Measurements from ENCODE around the gene UNKL.
A peak's percentile ranks its signal among the peaks of the same experiment; 100 is the strongest.

UNKL gene

GRCh38 chr16:1375741-1376410, 38.6 kb downstream of the UNKL start:
- no peak for DNase-seq (ENCODE audit: low read depth in 2 of 2)

GRCh38 chr16:1375298-1375640, 39.2 kb downstream of the UNKL start:
- DNase-seq (ENCODE audit: low read depth in 2 of 2) = no peak

DNA sequence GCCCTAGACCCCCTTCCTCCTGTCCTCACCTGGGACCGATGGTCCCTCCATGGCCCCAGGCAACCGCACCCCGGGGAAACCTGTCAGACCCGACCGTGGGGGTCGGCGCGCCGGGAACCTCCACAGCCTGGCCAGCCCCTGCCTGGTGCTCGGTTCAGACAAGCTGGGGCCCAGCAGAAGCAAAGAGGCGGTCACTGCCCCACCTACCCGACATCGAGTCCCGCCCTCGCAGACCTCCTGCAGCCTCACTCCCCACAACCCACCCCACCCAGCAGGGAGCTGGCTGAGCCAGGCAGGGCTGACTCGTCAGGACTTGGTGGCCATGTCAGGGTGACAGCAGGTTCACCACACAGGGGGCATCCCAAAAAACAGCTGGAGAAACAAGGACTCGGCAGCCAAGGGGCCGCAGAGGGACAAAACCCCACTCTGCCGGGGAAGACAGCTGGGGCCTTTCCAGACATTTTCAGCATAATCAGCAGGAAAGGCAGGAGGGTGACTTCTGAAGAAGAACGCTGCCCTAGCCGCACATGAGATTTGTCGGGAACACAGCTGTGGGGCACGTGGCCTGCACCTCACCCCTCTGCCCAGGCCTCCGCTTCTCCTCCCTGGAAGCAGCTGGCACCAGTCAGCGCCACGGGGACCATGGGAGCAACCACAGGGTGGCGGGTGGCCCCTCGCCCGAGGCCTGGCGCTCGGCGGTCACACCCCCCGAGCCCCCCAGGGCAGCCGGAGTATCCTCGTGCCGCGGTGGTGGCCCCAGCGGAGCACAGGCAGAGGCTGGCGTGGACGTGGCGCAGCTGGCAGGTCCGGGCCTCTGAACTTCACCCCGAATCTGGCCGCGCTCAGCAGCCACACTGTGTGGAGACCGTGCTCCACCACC, 39.8 kb downstream of the UNKL start:
- DNase-seq (ENCODE audit: low read depth in 2 of 2) = no peak

- DNase-seq (ENCODE audit: low read depth in 2 of 2) = no peak
These were observed 42.1 kb downstream of the UNKL start for GRCh38 chr16:1372292-1372950.

DNA sequence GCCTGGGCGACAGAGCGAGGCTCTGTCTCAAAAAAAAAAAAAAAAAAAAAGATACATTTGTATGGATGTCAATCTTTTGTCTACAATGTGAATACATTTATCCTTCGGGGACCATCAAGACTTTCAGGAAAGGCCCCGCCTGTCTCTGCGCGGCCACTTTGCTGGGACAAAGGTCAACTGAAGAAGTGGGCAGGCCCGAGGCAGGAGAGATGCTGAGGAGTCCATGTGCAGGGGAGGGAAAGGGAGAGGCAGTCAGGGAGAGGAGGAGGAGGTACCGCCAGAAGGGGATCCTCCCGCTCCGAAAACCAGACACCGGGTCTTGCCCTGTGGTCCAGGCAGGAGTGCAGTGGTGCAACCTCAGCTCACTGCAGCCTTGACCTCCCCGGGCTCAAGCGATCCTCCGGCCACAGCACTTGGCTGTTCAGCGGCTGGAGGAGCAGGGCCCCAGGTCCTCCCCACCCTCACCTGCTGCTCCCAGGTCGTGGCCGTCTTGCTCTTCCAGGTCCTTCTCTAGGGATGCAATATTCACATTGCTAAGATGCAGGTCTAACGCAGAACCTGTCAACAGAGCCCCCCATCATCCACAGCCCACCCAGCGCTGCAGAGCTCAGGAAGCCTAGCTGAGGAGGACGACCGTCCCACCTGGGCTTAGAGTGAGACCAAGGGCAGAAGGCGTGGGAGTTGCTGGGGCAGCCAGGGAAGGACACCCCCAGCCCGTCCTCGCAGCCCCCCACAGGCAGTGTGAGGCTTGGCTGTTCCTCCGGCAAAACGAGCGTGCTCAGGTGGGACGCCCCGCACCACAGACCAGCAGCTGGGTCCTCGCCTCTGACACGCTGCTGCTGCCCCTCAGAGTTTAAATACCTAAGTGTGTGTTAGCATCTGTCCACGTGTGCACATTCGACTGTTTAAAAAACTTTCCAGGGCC, 43.2 kb downstream of the UNKL start:
- no peak for DNase-seq (ENCODE audit: low read depth in 2 of 2)

DNA sequence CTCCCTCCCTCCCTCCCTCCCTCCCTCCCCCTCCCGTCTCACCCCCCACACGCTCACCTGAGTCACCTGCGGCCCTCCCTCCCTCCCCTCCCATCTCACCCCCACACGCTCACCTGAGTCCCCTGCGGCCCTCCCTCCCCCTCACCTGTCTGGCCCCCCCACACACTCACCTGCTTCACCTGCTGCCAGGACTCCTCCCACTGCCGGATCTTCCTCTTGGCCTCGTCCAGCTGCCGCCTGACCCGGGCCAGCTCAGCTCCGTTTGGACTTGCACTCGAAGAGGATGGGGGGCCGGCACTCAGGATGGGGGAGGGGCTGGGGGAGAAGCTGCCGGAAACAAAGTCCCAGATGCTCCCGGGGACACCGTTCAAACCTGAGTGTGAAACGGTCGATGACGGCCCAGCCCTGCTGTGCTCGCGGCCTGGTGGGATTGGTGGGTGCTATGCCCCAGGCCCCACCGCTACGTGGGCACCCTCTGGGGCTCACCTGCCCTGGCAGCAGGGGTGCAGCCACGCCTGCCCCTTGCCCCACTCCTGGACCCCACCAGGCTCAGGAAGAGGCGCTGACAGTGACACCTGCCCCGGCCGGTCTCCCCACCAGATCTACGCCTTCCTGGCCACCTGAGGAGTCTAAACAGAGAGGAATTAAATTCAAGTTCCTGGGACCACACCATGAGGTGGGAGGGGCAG, 46.9 kb downstream of the UNKL start:
- no peak for DNase-seq (ENCODE audit: low read depth in 2 of 2)

GRCh38 chr16:1366712-1367299, 47.7 kb downstream of the UNKL start:
- no peak for DNase-seq (ENCODE audit: low read depth in 2 of 2)

- no peak for DNase-seq (ENCODE audit: low read depth in 2 of 2)
These were observed 48.3 kb downstream of the UNKL start for GRCh38 chr16:1366060-1366711.

GRCh38 chr16:1364510-1364909, 50.0 kb downstream of the UNKL start:
- no peak for DNase-seq (ENCODE audit: low read depth in 2 of 2)

- DNase-seq (ENCODE audit: low read depth in 2 of 2) = peak in 1 of 2 donors; percentile 43
These were observed 50.9 kb downstream of the UNKL start for GRCh38 chr16:1363501-1364041.

- no peak for DNase-seq (ENCODE audit: low read depth in 2 of 2)
These were observed 51.7 kb downstream of the UNKL start for GRCh38 chr16:1362807-1363206.

DNA sequence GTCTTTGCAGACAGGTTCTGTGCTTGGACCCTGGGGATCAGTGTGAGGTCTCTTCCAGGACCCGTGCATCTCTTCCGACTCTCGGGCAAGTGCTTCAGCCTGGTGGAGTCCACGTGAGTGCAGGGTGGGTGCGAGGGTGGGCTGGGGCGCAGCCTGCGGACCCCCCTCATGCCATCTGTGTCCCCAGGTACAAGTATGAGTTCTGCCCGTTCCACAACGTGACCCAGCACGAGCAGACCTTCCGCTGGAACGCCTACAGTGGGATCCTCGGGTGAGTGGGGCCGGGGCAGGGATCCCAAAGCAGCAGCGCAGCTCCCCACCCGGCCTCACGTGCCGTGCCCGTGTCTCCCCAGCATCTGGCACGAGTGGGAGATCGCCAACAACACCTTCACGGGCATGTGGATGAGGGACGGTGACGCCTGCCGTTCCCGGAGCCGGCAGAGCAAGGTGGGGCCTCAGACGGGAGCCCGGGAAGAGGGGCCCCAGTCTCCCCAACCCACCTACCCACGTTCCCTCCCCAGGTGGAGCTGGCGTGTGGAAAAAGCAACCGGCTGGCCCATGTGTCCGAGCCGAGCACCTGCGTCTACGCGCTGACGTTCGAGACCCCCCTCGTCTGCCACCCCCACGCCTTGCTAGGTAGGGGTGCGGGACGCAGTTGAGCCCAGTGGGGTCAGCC, 52.7 kb downstream of the UNKL start:
- no peak for DNase-seq (ENCODE audit: low read depth in 2 of 2)

DNA sequence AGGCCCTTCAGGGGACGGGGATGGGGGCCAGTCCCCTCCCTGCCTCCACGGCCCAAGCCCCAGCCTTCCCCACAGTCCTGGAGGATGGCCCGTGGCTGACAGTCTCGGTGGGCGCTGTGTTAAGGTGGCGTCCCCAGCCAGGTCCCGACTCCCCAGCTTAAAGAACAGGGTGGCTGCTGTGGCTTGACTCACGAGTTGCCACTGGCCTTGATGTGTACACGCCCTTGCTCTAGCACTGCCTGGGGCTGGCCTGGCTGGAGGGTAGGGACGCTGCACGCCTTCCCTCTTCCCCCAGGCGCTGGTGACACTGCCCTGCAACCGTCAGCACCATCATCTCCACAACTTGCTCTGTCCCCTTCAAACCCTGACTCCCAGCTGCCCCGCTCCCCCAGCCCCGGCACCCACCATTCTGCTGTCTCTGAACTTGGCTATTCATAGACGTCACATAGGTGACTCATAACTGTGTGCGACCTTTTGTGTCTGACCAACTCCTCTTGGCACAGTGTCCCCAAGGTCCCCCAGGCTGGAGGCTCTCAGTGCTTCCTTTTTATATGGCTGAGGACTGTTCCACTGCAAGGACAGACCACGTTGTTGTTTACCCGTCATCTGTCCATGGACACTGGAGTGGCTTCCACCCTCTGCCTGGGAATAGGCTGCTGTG, 56.5 kb downstream of the UNKL start:
- no peak for DNase-seq (ENCODE audit: low read depth in 2 of 2)

GRCh38 chr16:1356061-1356900, 58.2 kb downstream of the UNKL start:
- no peak for DNase-seq (ENCODE audit: low read depth in 2 of 2)

GRCh38 chr16:1355591-1355990, 58.9 kb downstream of the UNKL start:
- no peak for DNase-seq (ENCODE audit: low read depth in 2 of 2)

GRCh38 chr16:1354815-1355540, 59.5 kb downstream of the UNKL start:
- DNase-seq (ENCODE audit: low read depth in 2 of 2) = no peak
